Measurements from ENCODE around the gene CLDN15. TPM values are rescaled to one million over a fixed set of nuclear protein-coding genes. Genes with fewer than 3 reads are reported as not detected.

The CLDN15 gene
- polyA plus RNA-seq, 2 of the 4 experiments (the other 2 are of a cell fraction): 9.6 to 12.9 TPM

Small RNAs within 50 kb of the gene (small RNA-seq; reads per million reads assigned to genes)
- gene RNU6-1104P: 0 reads per million in 6 experiments

Other genes starting within 250 kb of the CLDN15 start
- gene MUC17, start 217.7 kb downstream of the CLDN15 start, polyA plus RNA-seq (2011; rRNA removed): 0.01 and 0.03 TPM in 2 replicates
- gene MUC17, start 217.7 kb downstream of the CLDN15 start, polyA plus RNA-seq (2017; fragmentation: RNase III; extraction: RNeasy Plus Mini Kit Qiagen cat#74134 plus additional on column Dnase treatment): not detected in 3 replicates
- 3.9 and 5.2 TPM in 2 replicates for gene TRIM56, start 152.3 kb downstream of the CLDN15 start, polyA plus RNA-seq (2011; rRNA removed)
- gene TRIM56, start 152.3 kb downstream of the CLDN15 start, polyA plus RNA-seq (2017; fragmentation: RNase III; extraction: RNeasy Plus Mini Kit Qiagen cat#74134 plus additional on column Dnase treatment): 15.6 to 17.8 TPM (median 16.5 TPM) in 3 replicates
- 300 and 355 TPM in 2 replicates for gene SERPINE1, start 110.7 kb downstream of the CLDN15 start, polyA plus RNA-seq (2011; rRNA removed)
- 286 to 399 TPM (median 346 TPM) in 3 replicates for gene SERPINE1, start 110.7 kb downstream of the CLDN15 start, polyA plus RNA-seq (2017; fragmentation: RNase III; extraction: RNeasy Plus Mini Kit Qiagen cat#74134 plus additional on column Dnase treatment)
- 107 and 128 TPM in 2 replicates for gene AP1S1, start 83.3 kb downstream of the CLDN15 start, polyA plus RNA-seq (2011; rRNA removed)
- gene AP1S1, start 83.3 kb downstream of the CLDN15 start, polyA plus RNA-seq (2017; fragmentation: RNase III; extraction: RNeasy Plus Mini Kit Qiagen cat#74134 plus additional on column Dnase treatment): 181 to 187 TPM (median 182 TPM) in 3 replicates
- gene VGF, start 72.2 kb downstream of the CLDN15 start, polyA plus RNA-seq (2011; rRNA removed): 0.16 and 0.21 TPM in 2 replicates
- 1.4 to 2.7 TPM (median 2.0 TPM) in 3 replicates for gene VGF, start 72.2 kb downstream of the CLDN15 start, polyA plus RNA-seq (2017; fragmentation: RNase III; extraction: RNeasy Plus Mini Kit Qiagen cat#74134 plus additional on column Dnase treatment)
- gene NAT16, start 57.5 kb downstream of the CLDN15 start, polyA plus RNA-seq (2011; rRNA removed): 0.03 and 0.05 TPM in 2 replicates
- 0.07 to 0.12 TPM in 2 of 3 replicates, not detected in the other for gene NAT16, start 57.5 kb downstream of the CLDN15 start, polyA plus RNA-seq (2017; fragmentation: RNase III; extraction: RNeasy Plus Mini Kit Qiagen cat#74134 plus additional on column Dnase treatment)
- 0.11 and 0.14 TPM in 2 replicates for gene MOGAT3, start 36.8 kb downstream of the CLDN15 start, polyA plus RNA-seq (2011; rRNA removed)
- 0.09 TPM in 1 of 3 replicates, not detected in the others for gene MOGAT3, start 36.8 kb downstream of the CLDN15 start, polyA plus RNA-seq (2017; fragmentation: RNase III; extraction: RNeasy Plus Mini Kit Qiagen cat#74134 plus additional on column Dnase treatment)
- gene PLOD3, start 20.2 kb downstream of the CLDN15 start, polyA plus RNA-seq (2011; rRNA removed): 21.1 and 26.0 TPM in 2 replicates
- 48.7 to 52.8 TPM (median 50.6 TPM) in 3 replicates for gene PLOD3, start 20.2 kb downstream of the CLDN15 start, polyA plus RNA-seq (2017; fragmentation: RNase III; extraction: RNeasy Plus Mini Kit Qiagen cat#74134 plus additional on column Dnase treatment)
- gene ZNHIT1, start 19.6 kb downstream of the CLDN15 start, polyA plus RNA-seq (2011; rRNA removed): 29.5 and 33.2 TPM in 2 replicates
- gene ZNHIT1, start 19.6 kb downstream of the CLDN15 start, polyA plus RNA-seq (2017; fragmentation: RNase III; extraction: RNeasy Plus Mini Kit Qiagen cat#74134 plus additional on column Dnase treatment): 55.6 to 56.4 TPM (median 55.9 TPM) in 3 replicates
- gene FIS1, start 7.3 kb upstream of the CLDN15 start, polyA plus RNA-seq (2011; rRNA removed): 111 TPM in 2 replicates
- gene FIS1, start 7.3 kb upstream of the CLDN15 start, polyA plus RNA-seq (2017; fragmentation: RNase III; extraction: RNeasy Plus Mini Kit Qiagen cat#74134 plus additional on column Dnase treatment): 155 to 161 TPM (median 159 TPM) in 3 replicates
- gene IFT22, start 84.0 kb upstream of the CLDN15 start, polyA plus RNA-seq (2011; rRNA removed): 58.4 and 66.5 TPM in 2 replicates
- 49.9 to 51.4 TPM (median 50.5 TPM) in 3 replicates for gene IFT22, start 84.0 kb upstream of the CLDN15 start, polyA plus RNA-seq (2017; fragmentation: RNase III; extraction: RNeasy Plus Mini Kit Qiagen cat#74134 plus additional on column Dnase treatment)
- gene COL26A1, start 125.1 kb upstream of the CLDN15 start, polyA plus RNA-seq (2011; rRNA removed): 1.3 and 1.4 TPM in 2 replicates
- 0.46 to 0.52 TPM (median 0.47 TPM) in 3 replicates for gene COL26A1, start 125.1 kb upstream of the CLDN15 start, polyA plus RNA-seq (2017; fragmentation: RNase III; extraction: RNeasy Plus Mini Kit Qiagen cat#74134 plus additional on column Dnase treatment)